Adrenal gland (tissue), 5 donors: ENCODE data around the gene ZNF644.

ENCODE experiments used
- CTCF ChIP-seq, 6 experiments: fragments of 450-650 bp in 4 of 6; fragments of 200-600 bp in 2 of 6; sonication (generic) in 1 of 6; IDR thresholded peaks; 1 replicate in 5 of 6; 2 replicates in 1 of 6; pipeline versions ENCODE4 v1.5.1 to v1.8.0; 2016 to 2021; ENCODE audit warnings: antibody characterized with exemption in 6 of 6, mild to moderate bottlenecking in 2 of 6, moderate library complexity in 1 of 6
- POLR2A ChIP-seq, 2 donors: fragments of 450-650 bp; IDR thresholded peaks; one replicate each; pipeline ENCODE4 v1.6.1; 2017; ENCODE audit warnings: antibody characterized with exemption in 2 of 2, mild to moderate bottlenecking in 2 of 2, moderate library complexity in 1 of 2
- donor health status: DM: no; HTN: no; CAD: no.

- TF ChIP-seq POLR2A (IDR thresholded peaks at IDR 0.05) (no peak), CTCF (IDR thresholded peaks at IDR 0.05) (no peak)
Observed at GRCh38 chr1:90924982-90925381, 96.9 kb downstream of the ZNF644 start.
